Measurements from ENCODE around the gene LHX3.

Gene LHX3

DNA sequence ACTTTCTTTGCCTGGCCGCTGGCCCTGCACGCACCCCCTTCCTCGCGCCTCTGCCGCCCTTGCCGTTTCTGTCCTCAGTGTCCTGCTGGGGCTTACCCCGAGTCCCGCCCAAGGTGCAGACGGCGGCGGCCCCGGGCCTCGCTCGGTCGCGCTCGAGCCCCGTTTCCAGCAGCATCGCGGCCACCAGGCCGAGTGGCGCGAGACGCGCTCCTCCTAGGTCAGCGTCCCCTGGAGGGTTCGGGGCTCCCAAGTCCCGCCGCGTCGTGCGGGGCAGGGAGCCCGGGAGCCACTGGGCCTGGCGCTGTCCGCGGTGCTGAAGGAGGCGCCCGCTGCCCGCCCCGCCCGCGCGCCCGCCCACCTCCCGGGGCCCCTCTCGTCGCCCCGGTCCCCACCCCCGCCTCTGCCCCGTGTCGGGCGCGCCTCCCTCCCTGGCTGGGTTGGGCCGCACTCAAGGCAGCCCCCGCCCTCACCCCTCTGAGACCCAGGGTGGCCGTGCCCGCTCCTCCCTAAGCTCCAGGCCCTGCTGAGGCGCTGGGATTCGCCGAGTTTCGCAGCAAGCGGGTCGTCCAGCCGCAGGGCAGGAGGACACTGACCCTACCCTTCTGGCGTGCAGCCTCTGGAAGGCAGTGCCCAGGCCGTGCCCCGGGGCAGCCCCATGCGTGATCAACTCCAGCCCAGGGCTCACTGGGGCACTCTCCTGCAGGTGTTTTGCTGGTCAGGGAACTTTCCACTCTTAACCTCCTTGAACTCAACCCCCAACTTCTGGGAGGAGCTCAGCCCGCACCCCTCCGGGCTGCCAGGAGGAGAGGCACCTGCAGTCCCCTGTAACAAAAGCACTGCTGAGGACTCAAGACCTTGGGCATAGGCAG lies at the start of gene LHX3:
LHX3 (minus strand) TSS at position 291 of the 869 bp plus-strand sequence; CDS start at position 175, 116 bp downstream.
- DNase-seq, result no peak

DNA sequence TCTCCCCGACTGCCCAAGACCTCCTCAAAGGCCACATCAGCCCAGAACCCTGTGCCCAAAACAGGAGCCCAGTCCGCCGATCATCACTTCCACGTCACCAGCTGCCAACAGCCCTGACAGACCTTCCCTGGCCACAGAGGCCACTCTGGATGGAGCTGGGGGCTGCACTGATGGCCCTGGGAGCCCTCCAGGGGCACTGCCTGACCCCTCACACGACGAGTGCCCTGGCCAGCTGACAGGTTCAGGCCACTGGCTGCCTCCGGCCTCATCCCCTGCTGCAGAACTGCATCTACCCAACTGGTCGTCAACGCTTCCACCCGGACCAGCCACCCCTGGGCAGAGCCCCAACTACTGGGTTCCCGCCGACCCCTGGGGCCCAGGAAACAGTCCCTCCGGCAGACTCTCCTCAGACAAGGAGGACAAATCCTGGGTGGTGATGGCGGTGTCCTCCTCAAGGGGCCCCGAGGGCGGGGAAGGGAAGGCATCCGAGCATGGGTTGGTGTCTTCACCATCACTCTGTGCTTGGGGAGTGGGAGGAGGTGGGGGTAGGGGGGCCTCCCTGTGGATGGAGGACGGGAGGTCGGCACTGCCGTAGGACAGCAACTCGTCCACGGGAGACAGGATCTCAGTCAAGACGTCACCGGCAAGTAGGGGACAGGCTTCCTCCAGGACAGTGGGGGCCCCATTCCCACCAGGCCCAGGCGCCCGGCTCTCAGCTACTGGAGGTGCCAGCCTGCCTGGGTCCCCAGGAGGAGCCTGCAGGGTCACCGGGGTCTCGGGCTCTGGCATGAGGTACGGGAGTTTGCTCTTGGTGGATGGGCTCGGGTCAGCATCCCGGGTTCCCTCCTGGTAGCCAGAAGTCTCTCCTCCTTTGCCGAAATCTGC lies 48.6 kb upstream of the LHX3 start:
- no peak for DNase-seq

DNA sequence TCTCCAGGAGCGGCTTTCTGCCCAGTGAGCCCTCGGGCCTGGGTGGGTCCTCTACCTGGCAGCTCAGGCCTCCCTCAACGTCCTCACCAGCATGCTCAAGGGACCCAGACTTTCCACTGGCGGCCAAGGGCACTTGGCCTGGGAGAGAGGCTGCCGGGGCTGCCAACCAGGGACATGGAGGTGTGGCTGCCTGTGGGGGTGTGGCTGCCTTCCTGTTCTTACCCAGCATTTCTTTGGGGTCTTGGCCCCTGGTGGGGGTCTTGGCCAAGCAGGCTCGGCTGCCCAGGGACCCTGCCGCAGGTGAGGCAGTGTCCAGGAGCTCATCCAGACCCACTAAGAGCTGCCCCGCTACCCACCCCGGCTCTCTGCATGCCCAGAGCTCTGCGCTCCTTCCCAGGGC lies 47.9 kb upstream of the LHX3 start:
- no peak for DNase-seq

DNA sequence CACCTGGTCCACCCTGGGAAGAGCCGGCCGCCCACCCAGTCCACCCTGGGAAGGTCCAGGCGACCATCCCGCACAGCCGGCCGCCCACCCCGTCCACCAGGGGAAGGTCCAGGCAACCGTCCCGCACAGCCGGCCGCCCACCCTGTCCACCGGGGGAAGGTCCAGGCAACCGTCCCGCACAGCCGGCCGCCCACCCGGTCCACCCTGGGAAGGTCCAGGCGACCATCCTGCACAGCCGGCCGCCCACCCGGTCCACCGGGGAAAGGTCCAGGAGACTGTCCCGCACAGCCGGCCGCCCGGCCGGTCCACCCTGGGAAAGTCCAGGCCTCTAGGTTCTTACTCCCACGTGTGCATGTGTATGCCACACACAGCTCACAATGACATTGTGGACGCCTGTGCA lies 47.4 kb upstream of the LHX3 start:
- DNase-seq, result no peak

DNA sequence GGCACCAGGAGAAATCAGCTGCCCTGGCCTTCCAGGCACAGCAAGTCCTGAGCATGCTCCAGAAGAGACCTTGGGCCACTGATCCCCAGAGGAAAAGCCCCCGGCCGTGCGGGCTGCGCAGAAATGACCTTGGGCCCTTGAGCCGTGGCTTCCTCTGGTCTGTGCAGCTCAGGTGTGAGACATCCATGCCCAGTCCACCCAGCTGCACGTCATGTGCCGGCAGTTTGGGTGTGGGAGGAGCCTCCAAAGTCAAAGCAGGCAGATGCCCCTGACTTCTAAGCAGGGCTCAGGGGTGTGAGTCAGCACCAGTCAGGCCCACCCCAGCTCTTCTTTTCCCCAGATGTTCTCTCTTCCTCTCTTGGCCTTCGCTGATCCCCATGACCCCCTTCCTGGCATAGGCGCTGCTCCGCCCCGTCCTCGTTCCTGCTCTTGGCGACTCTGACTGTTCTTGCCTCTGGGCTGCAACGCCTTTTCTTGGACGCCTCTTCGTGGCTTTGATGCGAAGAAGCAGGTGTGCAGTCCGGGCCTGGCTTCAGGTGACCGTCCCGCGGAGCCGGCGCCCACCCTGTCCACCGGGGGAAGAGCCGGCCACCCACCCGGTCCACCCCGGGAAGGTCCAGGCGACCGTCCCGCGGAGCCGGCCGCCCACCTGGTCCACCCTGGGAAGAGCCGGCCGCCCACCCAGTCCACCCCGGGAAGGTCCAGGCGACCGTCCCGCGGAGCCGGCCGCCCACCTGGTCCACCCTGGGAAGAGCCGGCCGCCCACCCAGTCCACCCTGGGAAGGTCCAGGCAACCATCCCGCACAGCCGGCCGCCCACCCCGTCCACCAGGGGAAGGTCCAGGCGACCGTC lies 46.6 kb upstream of the LHX3 start:
- no peak for DNase-seq

DNA sequence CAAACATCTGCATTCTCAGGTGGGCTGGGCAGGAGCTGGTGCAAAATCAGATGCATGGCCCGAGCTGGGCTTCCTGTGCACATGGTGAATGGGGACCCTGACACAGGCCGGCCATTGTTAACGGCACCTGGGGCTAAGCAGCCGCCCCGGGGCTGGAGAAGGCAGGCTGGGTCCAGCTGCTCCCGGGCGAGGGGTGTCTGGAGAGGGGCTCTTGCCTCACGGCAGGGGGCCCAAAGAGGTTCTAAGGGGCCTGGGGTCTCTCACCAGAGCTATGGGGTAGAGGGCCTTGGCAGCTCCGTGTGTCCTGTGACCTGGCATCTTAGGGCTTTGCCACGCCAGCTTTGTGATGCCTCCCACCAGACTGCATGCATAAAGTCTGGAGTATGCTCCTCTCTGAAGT lies 45.7 kb upstream of the LHX3 start:
- DNase-seq, result no peak

DNA sequence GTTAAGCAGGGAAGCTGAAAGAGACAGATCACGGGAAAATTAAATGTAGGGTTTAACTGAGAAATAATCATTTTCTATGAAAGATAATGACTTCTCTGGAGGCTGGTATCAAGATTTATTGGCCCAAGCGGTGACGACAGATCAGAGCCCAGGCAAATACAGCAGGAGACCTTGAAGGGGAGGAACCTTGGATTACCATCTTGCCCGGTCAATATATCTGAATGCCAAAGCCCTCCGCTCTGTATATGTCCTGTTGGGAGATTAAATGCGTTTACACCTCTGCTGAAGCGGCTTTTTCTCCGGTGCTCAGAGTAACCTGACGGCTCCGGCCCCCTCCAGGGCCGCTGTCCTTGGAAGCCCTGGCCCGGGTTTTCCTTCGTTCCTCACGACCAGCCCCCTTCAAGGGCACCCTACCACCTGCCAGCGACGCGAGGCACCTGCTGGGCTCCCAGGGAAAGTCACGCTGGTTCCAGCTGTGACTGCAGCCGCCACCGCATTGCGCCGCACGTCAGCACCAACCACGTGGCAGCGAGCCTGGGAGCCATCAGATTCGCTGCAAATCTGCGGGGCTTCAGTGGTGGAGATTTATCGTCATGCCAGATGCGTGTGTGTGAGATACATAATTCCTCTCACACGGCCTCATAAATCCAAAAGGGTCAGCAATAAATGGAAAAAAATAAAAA lies 45.1 kb upstream of the LHX3 start:
- DNase-seq, result no peak

DNA sequence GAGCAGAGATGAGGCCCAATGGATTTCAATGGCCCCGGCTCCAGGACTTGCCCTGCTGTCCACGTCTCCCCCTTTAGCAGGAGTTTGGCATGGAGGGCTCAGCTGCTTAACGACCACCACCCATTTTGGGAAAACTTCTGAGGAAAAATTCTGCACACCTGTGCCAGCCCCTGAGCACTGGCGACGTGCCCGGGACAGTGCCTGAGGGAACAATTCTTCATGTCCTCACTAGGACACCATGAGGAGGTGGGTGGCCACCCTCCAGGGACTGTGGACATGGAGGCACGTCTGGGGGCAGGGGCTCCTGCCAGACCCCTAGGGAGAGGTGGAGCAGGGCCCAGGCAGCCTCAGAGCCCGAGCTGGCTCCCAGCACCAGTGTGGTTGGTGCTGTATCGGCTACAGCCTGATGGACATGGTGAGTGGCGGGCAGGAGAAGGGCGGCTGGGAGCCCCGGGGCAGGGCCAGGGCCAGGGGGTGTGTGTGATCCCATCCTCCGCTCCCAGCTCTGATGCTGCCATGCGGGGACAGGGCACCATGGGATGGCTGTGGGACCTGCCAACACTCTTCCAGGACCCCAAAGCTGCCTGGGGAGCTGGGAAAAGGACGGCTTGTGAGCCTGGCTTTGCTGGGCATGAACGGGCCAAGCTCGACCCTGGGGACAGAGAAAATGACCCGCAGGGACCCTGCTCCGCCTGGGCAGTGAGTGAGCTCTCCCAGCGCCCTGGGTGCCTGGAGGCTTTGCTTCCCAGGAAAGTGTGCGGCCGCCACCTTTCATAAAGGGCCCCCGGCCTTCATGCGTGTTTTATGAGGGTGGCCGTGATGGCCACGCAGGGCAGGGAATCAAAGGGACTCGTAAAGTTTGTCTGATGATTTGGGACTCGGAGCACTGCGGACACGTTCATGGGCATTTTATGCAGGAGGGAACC lies 44.3 kb upstream of the LHX3 start:
- DNase-seq, result no peak

DNA sequence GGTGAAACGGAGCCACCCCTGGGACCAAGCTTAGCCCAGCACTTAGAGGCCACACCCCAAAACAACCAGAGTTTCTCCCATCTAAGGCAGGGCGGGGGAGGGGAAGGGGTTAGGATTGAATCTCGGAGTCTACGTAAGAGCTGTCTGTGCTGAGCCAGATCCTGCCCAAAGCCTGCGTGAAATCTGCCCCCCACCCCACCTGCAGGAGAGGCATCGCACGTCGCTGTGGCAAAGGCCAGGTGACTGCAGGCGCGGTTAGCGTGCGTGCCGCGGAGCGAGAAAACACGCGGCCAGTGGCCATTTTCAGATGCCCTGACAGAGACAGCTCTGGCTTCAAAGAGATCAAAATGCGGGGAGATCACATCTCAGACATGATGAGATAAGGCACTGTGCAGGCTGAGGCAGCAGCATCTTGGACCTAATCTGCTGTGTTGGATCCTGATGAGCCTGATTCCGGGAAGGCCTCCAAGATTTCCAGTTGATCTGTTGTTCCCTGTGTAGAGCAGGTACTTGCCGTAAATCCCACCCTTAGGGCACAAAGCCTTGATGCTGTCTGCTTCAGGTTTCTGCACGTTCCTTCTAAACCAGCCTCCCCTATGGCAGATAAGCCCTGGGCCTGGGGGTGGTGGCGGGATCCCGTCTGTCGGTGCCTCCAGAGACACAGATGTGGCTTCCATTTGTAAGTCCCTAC lies 43.2 kb upstream of the LHX3 start:
- DNase-seq, result no peak

DNA sequence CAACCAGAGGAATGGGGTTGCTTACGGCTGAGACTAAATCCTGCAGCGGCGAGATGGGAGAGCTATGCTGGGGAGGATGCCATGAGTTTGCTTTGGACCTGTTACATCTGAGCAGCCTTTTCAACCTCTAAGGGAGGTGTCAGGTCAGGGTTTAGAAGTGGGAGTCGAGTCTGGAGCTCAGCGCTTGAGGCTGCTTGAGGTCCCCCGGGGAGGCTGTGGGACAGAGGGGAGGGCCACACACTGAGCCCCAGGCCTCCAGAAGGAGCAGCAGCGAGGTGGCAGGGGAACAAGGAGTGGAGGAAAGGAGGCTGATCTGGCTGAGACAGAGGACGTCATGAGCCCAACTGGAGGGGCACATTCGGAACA lies 42.6 kb upstream of the LHX3 start:
- no peak for DNase-seq

DNA sequence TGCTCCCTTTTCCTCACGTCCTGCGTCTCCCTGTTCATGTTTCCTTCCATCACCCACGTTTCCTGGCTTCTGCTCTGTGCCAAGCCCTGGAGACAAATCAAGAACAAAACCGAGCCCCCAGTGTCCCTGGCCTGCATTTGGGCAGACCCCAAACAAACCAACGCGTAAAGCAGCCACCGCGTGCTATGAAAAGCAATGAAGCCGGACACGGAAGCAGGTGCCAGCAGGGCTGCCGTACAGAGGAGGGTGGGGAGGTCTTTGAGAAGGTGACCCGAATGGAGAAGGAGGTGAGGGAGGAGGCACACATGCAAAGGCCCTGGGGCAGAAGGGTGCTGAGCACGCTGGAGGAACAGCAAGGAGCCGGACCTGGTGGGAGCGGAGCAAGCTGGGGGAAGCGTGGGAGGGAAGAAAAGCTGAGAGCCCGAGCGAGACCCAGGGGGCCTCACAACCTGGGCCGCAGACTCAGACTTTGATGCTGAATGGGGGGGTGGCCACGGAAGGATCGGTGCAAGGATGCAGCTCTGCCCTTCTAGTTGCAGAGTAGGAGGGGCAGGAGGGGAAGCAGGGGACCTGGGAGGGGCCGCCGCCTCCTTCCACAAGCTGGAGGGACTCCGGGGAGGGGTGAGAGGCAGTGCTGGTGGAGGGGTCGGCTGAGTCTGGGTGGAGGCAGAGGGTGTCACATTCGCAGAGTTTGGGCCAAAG lies 42.1 kb upstream of the LHX3 start:
- no peak for DNase-seq

DNA sequence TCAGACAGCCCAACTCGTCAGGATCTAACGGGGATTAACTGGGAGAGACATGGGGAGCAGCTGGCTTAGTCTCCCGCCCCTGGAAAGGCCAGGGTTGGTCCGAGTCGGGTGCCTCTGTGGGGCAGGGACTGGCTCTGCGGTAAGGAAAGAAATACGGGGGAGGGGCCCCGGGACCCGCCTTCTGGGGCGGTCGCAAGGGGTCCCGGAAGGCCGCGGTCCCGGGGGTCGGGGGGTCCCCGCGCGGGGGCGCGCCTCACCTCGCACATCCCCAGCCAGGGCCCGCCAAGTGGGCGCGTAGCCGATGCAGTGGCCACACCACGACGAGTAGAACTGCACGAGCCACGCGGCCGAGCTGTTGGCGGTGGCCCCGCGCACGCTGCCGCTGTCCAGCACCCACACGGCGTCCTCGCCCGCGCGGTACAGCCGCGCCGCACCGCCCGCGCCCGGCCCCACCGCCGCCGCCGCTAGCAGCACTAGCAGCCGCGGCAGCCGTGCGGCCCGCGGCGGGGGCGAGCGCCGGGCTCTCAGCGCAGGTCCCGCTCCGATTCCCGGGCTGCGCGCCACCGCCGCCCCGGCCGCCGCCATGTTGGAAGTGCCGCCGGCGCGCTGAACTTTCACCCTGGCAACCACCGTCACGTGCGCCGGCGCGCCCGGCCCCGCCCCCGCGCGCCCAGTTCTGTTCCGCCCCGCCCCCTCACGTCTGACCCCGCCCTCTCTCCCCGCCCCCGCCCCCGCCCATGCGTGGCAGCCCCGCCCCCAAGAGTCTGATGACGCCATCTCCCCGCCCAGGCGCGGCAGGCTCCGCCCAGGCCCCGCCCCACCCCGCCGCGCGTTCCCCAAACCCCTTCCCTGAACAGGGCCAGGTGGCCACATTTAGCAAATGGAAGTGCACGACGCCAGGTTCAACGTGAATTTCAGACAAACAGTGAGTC lies 40.6 kb upstream of the LHX3 start, which contains the start of gene QSOX2:
QSOX2 (minus strand) TSS at position 594 of the 932 bp plus-strand sequence; CDS start at position 585, 9 bp downstream.
- peak; percentile 73 for DNase-seq

DNA sequence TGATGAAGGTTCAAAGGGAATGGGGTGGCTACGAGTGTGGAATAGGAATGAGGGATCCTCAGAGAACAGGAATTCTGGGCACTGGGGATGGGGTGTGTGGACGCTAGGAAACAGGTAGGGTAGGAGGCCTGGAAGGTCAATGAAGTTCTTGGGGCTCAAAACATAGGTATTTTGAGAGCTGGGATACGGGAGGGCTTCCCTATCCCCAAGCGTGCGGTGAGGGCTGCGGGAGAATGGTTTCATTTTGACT lies 40.0 kb upstream of the LHX3 start:
- DNase-seq, result no peak

DNA sequence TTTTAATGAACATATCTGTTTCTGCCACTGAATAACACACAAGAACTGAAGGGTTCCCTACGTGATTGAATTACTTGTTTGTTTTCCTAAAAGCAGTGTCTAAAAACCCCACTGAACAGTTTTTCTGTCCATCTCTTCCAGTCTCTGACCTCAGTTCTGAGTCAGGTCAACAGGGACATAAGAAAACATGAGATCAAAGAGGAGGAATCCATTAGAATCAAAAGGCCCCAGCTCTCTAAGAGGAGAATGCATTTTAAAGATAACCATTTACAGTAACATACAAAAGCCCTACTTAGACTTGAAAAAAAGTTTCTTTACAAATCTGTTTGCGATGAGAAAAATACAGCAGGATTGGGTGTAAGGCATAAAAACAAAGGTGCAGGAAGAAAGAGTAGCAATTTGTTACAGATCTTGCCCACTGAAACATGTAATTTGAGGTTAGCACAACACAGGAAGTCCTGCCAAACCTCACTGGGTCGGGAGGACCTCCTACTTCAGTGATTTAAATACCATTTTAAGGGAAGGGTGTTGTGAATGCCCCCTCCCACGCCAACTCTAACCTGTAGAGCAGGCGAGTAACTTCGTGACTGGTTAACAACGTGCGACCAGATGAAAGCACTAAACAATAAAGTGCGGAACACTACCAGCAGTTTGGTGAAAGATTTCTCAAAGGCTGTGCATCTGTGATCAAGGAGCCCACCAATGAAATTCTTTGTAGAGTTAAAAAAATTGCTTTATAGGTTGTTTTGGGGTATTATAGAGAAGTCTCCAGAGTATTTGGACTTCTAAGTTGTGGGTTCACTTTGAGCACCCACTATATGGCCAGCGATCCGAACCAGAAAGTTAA lies 39.4 kb upstream of the LHX3 start:
- peak; percentile 29 for DNase-seq

DNA sequence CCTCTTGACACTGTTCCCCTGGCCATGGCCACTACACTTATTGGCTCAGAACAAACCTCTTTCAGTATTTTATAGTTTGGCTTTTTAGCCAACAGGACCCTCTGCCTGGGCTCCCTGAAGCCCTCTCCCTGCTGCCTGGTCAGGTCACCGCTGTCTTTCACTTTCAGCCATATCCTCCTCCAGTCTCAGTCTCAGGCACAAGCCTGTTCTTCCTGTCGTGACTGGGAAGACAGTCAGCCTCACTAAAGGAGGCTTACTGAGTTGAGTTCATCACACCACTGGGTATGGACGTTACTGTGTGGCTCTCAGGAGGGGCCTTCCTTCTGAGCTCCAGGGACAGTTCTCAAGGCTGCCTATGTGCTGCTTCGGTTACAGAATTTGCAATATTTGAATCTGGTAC lies 38.7 kb upstream of the LHX3 start:
- no peak for DNase-seq

DNA sequence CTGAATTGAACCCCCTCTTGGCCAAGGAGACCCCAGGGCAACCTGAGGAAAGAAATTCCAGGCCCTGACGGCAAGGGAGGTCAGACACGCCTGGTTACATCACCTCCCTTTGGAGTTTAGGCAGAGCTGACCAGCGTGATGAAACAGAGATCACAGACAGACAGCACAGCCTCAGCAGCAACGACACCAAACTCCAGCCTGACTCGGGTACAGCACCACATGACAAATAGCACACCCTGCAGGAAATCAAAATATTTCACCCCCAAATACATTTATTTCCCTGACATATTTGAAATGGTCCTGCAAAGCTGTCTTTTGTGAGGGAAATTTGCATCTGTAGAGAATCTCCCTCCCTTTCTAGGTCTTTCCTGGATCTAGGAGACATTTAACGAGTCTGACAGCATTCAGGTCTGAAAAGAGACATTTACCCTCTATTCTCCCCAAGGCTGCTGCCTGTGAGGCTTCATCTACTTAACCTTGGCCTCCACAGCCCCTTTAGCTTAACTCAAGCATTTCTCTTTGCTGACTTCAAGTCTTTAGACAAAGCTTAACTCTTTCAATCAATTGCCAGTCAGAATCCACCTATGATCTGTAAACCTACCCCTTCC lies 38.1 kb upstream of the LHX3 start:
- no peak for DNase-seq

DNA sequence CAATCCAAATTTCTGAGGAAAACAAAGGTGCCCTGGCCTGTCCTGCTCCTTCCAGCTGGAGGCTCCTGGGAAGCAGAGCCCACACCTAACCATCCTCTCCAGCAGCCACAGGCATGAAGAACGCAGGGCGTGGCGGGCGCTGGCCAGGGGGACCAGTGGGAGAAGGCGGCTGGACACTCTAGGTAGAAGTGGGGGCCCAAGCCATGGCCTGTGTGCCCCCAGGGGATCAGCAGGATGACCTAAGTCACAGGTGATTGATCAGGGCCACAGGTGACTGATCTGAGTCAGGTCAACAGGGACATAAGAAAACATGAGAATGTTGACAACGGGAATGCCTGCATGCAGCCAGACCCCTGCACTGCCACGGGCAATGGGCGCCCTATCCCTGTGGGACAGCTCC lies 37.3 kb upstream of the LHX3 start:
- DNase-seq, result no peak

DNA sequence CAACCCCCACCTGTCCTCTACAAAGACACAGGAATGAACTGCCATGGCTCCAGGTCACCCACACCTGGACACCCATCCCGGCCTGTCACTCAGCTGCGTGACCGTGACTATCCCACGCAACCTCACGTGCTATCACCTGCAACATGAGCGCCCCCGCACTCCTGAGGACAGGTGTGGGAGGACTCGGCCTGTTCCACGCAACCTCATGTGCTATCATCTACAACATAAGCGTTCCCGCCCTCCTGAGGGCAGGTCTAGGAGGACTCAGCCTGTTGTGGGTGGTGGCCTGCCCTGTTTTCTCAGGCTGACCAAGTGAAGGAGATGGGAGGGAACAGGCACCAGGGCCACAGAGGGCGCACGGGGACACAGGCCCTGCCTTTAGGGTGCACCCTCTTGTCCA lies 36.6 kb upstream of the LHX3 start:
- DNase-seq, result no peak
